ENCODE results near the gene MZT2A.
"Not testable (repeated sequence)": the region's sequence is repeated elsewhere in the genome, so short reads cannot be mapped to it uniquely, and the experiment has no call there.

The MZT2A gene

GRCh38 chr2:131490616-131491468 lies 1.4 kb downstream of the MZT2A start:
- peak; percentile 8 for DNase-seq

- DNase-seq, result no peak
Measured at GRCh38 chr2:131488306-131489205, 3.6 kb downstream of the MZT2A start.

- DNase-seq, result not testable (repeated sequence)
Measured at GRCh38 chr2:131486201-131486902, 5.8 kb downstream of the MZT2A start.

GRCh38 chr2:131484906-131485460 lies 7.2 kb downstream of the MZT2A start:
- DNase-seq, result not testable (repeated sequence)

GRCh38 chr2:131483981-131484820 lies 8.0 kb downstream of the MZT2A start:
- DNase-seq, result not testable (repeated sequence)

GRCh38 chr2:131482506-131483155 lies 9.6 kb downstream of the MZT2A start:
- DNase-seq, result not testable (repeated sequence)

GRCh38 chr2:131480351-131480750 lies 11.8 kb downstream of the MZT2A start:
- not testable (repeated sequence) for DNase-seq

GRCh38 chr2:131478850-131479461 lies 13.2 kb downstream of the MZT2A start:
- DNase-seq, result not testable (repeated sequence)

GRCh38 chr2:131478074-131478849 lies 13.9 kb downstream of the MZT2A start:
- not testable (repeated sequence) for DNase-seq

GRCh38 chr2:131477227-131477626 lies 15.0 kb downstream of the MZT2A start:
- not testable (repeated sequence) for DNase-seq

GRCh38 chr2:131476363-131476762 lies 15.8 kb downstream of the MZT2A start:
- DNase-seq, result not testable (repeated sequence)

GRCh38 chr2:131475831-131476230 lies 16.4 kb downstream of the MZT2A start, which contains the start of gene TUBA3D:
Gene TUBA3D (plus strand): TSS chr2:131476119. CDS start chr2:131476200, 81 bp downstream.
- no peak for DNase-seq

GRCh38 chr2:131473266-131473665 lies 18.9 kb downstream of the MZT2A start:
- DNase-seq, result not testable (repeated sequence)

- DNase-seq, result not testable (repeated sequence)
Measured at GRCh38 chr2:131471624-131472023, 20.6 kb downstream of the MZT2A start.

GRCh38 chr2:131470944-131471343 lies 21.3 kb downstream of the MZT2A start:
- not testable (repeated sequence) for DNase-seq

- DNase-seq, result not testable (repeated sequence)
Measured at GRCh38 chr2:131467722-131468121, 24.5 kb downstream of the MZT2A start.

- DNase-seq, result not testable (repeated sequence)
Measured at GRCh38 chr2:131454914-131455313, 37.3 kb downstream of the MZT2A start.

GRCh38 chr2:131451265-131451949 lies 40.8 kb downstream of the MZT2A start:
- DNase-seq, result not testable (repeated sequence)

GRCh38 chr2:131447981-131448380 lies 44.2 kb downstream of the MZT2A start:
- not testable (repeated sequence) for DNase-seq
